HG03139 (cell line): Measurements from ENCODE around the gene TP63.

Source experiments
- ATAC-seq: cut with Tn5 transposase; IDR thresholded peaks from one replicate; pipeline ENCODE4 v1.9.1; 2021; ENCODE audit not compliant: unreplicated experiment

The TP63 gene

GRCh38 chr3:189772584-189772983 is 141.4 kb downstream of the TP63 start:
- no peak for ATAC-seq

DNA sequence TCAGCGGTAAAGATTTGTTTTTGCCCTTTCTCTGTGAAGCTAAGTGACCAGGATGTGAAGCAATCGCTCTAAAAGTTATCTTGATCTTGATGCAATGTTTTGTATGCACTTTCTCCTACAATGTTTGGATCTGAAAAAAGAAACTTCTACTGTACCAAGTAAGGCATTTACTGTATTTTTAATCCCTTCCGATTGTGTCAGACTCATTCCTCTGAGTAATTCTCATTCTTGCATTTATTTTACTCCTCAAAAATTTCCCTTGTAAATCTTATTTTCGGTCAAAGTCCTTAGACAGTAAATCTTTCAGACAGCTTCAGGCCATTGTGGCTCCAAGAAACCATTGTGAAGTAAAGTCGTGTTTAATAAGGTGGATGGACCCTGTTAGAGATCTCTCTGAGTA is 141.9 kb downstream of the TP63 start:
- ATAC-seq: no peak

DNA sequence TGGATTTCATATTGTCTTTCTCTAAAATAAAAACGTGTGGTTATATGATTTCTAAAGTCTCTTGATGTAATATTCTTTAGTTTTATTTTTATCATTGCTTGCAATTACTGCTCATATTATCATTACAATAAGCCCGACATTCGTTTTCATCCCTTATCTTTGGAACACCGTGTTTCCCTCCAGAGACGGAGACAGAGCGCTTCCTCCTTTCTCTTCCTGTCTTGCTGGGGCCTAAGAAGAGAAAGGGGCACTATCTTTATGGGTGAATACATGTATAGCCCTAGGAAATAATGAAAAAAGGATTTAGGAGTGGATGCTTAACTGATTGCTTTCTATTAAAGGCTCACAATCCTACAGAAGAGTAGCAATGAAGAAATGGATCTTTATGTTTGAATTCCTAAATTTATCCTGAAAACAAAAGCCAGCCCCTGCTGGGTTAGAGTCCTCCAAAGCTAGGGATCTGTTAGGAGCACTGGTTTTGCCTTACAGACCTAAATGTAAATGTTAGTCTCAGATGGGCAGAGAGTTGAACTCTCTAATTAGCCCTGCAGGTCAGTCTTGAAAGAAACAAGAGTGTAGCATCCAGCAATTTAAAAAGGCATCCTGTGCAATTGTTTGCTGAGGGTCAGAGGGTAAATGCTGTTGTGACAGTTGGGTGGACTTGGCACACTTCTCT is 145.1 kb downstream of the TP63 start:
- no peak for ATAC-seq

- no peak for ATAC-seq
Measured at GRCh38 chr3:189778340-189778950, 147.3 kb downstream of the TP63 start.

DNA sequence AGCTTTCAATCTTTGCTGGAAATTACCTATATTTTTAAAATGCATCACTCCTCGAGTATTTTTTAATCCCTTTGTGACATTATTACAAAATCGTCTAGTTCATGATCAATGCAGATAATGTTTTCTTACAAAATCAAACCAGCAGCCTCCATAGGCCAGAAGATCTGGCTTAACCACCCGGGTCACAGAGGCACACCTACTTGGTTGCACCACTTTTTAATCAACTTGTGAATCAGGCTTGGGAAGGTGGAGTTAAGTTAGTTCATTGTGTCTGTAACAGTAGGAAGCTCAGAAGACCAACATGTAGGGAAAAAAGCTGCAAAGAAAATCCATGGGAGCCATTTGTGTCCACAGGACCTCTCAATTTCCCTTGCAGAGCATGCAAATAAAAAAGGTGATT is 148.0 kb downstream of the TP63 start:
- no peak for ATAC-seq

DNA sequence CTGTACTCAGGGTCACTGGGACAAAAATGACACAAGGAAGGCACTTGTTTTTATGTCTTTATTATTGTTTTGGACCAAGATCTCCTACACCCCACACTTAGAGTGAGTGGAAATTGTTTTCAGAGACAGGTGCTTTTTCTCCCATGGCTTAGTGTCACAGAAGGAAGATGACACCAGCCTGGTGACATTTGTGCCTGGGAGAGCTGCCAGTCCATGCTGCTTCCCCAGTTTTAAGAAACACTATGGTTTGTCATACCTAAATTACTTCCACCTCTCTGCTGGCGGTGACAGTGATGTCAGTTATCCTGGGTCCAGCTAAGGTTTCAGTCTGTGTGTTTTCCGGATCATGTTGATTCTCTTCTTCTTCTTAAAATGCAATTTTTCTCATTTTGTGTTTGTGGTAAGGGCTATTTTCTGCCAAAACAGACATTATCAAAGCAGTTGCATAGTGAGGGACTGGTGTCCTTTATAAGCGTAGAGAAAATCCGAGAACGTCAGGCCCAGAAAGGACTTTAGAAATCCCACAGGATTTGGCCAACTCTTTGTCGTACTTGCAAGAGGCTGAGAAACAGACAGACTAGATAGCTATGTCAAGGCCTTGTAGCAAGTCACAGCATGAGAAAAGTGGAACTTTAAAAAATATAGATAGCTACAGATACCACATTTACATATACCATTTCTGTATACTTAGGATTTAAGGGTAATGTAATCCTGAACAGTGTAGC is 149.5 kb downstream of the TP63 start:
- no peak for ATAC-seq

DNA sequence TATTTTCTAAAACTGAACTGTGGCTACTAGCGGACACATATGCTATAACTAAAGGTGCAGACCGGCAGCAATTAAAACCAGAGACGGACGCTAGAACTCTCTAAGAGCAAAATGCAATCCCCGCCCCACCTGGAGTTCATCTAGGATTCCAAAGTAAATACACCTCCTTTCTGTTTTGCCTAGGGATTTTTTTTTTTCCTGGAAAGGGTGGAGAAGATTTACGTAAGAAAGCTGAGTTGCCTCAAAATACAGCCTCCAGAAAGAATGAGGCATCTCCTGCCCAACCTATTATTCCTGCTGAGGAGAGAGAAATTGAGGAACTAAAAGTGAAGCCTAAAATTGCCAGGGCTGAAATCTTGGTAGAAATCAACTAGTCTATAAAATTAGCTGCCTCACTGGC is 150.2 kb downstream of the TP63 start:
- no peak for ATAC-seq

DNA sequence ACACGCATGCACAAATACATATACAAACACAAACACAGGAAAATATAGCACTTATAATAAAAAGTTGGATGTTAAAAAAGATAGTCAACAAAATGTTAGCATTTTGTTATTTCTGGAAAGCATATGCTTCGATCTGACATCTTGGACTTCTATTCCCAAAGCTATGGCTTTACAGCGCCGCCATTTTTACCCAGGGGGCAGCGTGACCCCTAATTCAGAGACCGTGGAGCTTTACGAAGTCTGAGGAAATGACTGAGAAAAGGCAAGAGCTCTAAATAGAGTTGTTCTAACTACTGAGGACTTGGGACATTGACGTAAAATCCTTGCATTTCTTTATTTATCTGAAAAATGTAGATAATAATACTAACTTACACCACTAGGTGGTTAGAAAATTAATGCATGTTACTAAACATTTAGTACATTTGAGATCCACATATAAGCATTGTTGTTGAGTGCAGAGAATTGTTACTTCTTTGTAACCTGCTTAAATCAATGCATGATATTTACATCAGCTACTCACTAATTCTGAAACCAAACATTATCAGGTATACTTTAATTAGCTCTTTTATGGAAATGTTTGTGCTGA is 155.4 kb downstream of the TP63 start:
- ATAC-seq: no peak

DNA sequence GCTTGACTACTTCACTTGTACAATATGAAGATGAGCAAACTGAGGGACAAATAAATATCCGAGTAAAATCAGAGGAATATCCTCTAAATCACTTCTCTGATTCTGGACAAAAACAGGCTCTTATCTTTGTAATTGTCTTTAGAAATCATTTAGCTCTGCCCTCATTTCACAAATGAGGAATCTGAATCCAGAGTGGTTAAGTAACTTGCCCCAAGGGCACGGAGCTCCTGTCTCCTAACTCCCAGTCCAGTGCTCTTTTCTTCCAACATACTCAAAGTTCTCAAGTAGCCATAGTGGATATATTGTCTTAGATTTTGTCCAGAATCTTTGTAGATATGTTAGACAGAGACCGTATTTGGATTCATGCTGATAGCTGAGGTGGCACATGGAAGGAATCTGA is 156.0 kb downstream of the TP63 start:
- no peak for ATAC-seq

DNA sequence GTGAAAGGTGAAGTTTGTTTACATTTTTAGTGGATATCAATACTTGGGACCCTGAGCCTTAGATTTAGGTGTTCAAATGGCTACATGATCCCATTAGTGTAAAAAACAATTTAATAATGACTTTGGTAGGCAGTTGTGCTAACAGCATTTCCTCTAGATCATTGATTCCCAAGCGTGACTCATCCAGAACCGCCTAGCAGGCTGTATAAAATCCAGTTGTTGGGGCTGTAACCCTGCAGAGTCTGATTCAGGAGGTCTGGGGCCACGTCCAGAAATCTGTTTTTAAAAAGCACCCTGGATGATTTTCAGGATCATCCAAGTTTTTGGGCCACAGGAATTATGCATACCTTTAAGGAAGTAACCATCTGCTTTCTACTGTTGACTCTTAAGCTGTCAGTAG is 156.4 kb downstream of the TP63 start:
- no peak for ATAC-seq

- no peak for ATAC-seq
Measured at GRCh38 chr3:189789432-189789831, 158.2 kb downstream of the TP63 start.

DNA sequence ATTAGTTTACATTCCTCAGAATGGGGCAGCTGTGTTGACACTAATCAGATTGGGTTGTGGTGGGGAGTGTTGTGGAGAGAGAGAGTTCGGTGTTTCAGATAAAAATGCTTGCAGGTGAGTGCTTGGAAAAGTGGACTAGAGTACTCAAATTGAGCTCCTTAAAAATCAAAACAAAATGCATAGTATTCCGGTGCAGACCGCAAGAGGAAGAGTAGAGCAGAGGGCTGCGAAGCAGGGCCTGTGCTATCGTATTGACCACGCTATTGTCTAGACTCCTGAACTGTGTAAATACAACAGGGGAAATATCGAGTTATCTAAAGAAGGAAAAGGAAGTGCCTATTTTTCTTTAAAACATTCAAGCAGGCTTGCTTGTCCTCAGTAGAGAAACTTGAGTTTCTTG is 159.5 kb downstream of the TP63 start:
- ATAC-seq: no peak

DNA sequence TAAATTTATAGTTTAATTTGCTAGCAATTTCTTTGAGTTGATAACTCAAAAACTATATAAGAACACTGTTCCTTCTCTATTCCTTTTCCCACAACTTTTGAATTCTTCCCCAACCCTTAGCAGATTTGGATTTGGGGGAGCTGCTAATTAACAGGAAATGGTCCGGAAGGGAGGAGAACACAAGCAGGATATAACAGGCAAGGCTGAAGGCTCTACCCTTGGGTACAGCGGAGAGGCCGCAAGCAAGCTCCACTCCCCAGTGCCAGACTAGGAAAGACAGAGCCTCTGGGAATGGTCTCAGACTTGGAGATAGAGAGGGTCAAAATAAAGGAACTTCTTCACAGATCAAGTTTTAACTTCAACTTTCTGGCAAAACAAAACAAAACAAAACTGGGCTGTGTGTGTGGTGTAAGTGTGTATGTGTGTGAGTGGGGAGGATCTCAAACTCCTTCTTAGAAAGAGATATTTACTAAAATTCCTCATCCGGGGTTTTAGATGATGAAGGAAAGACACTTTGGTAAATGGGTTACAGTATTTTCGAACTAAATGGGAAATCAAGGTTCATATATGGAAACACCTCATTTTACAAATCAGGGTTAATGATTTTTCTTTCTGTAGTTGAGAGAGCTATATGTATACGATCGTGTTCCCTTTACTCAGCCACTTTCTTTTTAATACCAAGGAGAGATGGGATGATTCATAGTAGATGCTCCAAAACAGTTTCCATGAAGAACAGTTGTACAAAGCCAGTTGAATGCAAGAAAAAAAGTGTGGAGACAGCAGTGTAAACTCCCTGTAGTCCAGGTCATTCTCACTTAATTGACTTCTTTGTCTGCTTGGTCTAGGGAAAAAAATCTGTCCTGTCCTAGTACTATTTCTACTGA is 161.1 kb downstream of the TP63 start:
- ATAC-seq: no peak

DNA sequence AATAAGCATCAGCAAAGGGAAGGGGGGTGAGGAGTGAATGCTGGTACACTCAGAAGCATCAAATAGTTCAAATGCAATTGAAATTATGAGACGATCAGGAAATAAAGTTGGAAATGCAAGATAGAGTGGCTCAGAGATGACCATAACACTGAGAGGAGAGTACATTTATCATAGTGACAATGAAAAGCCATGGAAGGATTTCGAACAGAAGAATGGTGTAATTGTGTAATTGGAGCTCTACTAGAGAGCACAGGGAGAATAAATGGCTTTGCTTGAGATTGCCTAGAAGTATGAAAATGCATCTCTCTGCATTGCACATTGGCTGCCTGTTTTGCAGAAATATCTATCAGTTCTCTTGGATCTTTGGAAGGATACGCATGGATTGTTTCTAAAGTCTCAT is 163.3 kb downstream of the TP63 start:
- ATAC-seq: no peak

- ATAC-seq: no peak
Measured at GRCh38 chr3:189797103-189797750, 166.0 kb downstream of the TP63 start.

DNA sequence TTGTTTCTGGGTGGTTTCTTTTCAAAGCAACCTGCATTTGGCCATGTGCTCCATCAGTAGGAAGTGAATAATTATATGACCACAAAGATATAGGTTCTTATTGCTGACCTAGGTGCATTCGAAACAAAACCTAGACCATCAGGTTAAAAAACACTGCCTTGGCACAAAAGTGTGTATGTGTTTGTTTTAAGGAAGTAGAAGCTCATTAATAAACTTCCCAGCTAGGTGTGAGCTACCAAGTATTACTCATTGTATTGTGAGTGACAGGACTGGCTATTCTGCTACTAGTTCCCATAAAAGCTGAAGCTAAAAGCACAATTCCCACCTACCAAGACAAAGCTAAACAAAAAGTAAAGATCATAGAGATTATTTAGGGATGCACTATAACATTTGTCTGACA is 168.2 kb downstream of the TP63 start:
- no peak for ATAC-seq

- no peak for ATAC-seq
Measured at GRCh38 chr3:189800436-189800835, 169.2 kb downstream of the TP63 start.

- no peak for ATAC-seq
Measured at GRCh38 chr3:189803254-189803653, 172.1 kb downstream of the TP63 start.

GRCh38 chr3:189805375-189806067 is 174.3 kb downstream of the TP63 start:
- ATAC-seq: no peak
